BJ (cell line): ENCODE measurements around the gene TSPYL1. TPM values are rescaled to one million over a fixed set of nuclear protein-coding genes. Genes with fewer than 3 reads are reported as not detected.

ENCODE experiments used
- CTCF ChIA-PET: fragments of 350-600 bp; formaldehyde crosslinking; extraction: SDS; loops from one replicate; lab custom pipeline; 2021; ENCODE audit warnings: antibody characterized with exemption, inconsistent platforms; lab: Yijun Ruan, JAX
- POLR2A ChIA-PET: fragments of 300-600 bp; sonication (Branson Sonifier 250); formaldehyde crosslinking; extraction: SDS; loops from one replicate; lab custom pipeline; 2021; ENCODE audit warnings: antibody characterized with exemption; lab: Charles Lee
- DNase-seq: peaks from one replicate; pipeline ENCODE4 v3.0.0-alpha.2; 2011; ENCODE audit warnings: low read depth
- H3K27me3 ChIP-seq: 2 replicates; pipeline ENCODE4 v1.6.0; 2011; ENCODE audit warnings: low read length; ENCODE audit not compliant: control insufficient read depth, insufficient read depth
- H3K36me3 ChIP-seq: 2 replicates; pipeline ENCODE4 v1.5.1; 2011; ENCODE audit warnings: low read length; ENCODE audit not compliant: control insufficient read depth, insufficient read depth
- H3K4me3 ChIP-seq: 2 replicates; pipeline ENCODE4 v1.5.1; 2011; ENCODE audit warnings: low read depth, mild to moderate bottlenecking, control low read depth, low read length
- CTCF ChIP-seq: IDR thresholded peaks from 2 replicates; pipeline ENCODE4 v1.5.1; 2011; ENCODE audit warnings: low read depth, mild to moderate bottlenecking, control low read depth, inconsistent platforms, low read length, moderate library complexity; ENCODE audit not compliant: insufficient read depth
- polyA plus RNA-seq: library from polyadenylated mRNA; depleted of rRNA; stranded (reverse); fragments of >200 nt; gene quantifications from 2 replicates; pipeline ENCODE4 v1.2.3, GENCODE V29; 2011

The TSPYL1 gene
- polyA plus RNA-seq, 1 experiment = 31.9 TPM

DNA sequence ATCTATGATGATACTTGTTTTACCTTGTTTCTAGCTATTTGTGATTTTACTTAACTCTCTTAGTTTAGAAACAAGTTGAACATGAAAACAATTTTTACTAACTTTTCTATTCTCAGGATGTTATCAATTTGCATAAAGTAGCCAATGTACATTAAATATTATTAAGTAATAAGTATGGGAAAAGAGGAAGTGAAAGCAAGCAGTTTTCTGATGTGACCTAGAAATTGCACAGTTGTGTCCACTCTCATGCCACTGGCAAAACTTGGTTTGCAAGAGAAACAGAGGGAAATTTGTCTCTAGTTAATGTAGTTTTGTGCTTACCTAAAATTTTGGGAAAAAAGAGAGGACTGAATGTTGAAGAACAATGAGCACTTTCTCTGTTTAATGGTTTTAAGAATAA, 19.2 kb upstream of the TSPYL1 start:
- no peak for DNase-seq
- Histone ChIP-seq H3K27me3 (no peaks in the 10 kb centered on the region), H3K36me3 (no peaks in the 10 kb centered on the region), H3K4me3 (no peak overlapping the region)
- CTCF ChIA-PET = interaction anchor here (1.4 kb wide), 1 partner anchor 11 kb away, joined by 5 read pairs; no protein-coding TSS in a partner anchor
- TF ChIP-seq CTCF = no peak
- POLR2A ChIA-PET = no interaction called here

GRCh38 chr6:116298273-116298672, 18.5 kb upstream of the TSPYL1 start:
- CTCF ChIA-PET = interaction anchor here (1.3 to 1.4 kb wide), 2 partner anchors 10 to 30 kb away, joined by 3 to 5 read pairs; no protein-coding TSS in a partner anchor
- Histone ChIP-seq H3K27me3 (no peaks in the 10 kb centered on the region), H3K36me3 (no peaks in the 10 kb centered on the region), H3K4me3 (no peak overlapping the region)
- POLR2A ChIA-PET = no interaction called here
- no peak for TF ChIP-seq CTCF
- no peak for DNase-seq

DNA sequence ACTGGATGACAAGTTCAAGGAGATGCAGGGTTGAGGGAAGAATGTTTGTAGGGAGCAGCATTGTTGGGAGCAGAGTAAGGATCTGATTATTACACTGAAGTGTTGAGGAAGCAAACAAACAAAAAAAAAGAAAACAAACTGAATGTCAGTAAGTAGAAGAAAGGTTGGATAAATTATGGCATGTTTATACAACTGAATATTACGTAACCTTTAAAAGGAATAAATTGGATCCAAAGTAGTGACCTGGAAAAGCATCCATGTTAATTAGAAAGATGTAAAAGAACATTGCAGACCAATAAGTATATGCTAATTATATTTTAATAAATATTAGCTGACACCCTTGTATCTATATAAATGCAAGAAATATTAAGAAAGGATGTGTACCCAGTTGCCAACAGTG, 12.8 kb upstream of the TSPYL1 start:
- no peak for TF ChIP-seq CTCF
- Histone ChIP-seq H3K4me3 (no peak overlapping the region), H3K27me3 (no peaks in the 10 kb centered on the region), H3K36me3 (no peaks in the 10 kb centered on the region)
- ChIA-PET POLR2A (interaction anchor here (0.6 kb wide), 1 partner anchor 15 kb away, joined by 20 read pairs; no protein-coding TSS in a partner anchor), CTCF (interaction anchor here (1.5 kb wide), 1 partner anchor 69 kb away, joined by 3 read pairs; no protein-coding TSS in a partner anchor)
- DNase-seq = no peak

GRCh38 chr6:116291701-116292396, 12.1 kb upstream of the TSPYL1 start:
- no peak overlapping the region for H3K4me3 ChIP-seq
- H3K36me3 ChIP-seq = no peaks in the 10 kb centered on the region
- POLR2A ChIA-PET = interaction anchor here (0.6 kb wide), 1 partner anchor 14 kb away, joined by 20 read pairs; no protein-coding TSS in a partner anchor
- H3K27me3 ChIP-seq = no peaks in the 10 kb centered on the region
- TF ChIP-seq CTCF = no peak
- CTCF ChIA-PET = no interaction called here
- DNase-seq = no peak

- ChIA-PET POLR2A (no interaction called here), CTCF (interaction anchor here (0.6 to 2.2 kb wide), 3 partner anchors 111 to 246 kb away, joined by 3 to 5 read pairs (median 5); no protein-coding TSS in a partner anchor)
Observed at GRCh38 chr6:116290799-116291198, 11.1 kb upstream of the TSPYL1 start.

More at GRCh38 chr6:116290799-116291198, 11.1 kb upstream of the TSPYL1 start:
- H3K4me3 ChIP-seq = no peak overlapping the region
- no peak for TF ChIP-seq CTCF
- H3K36me3 ChIP-seq = no peaks in the 10 kb centered on the region
- no peak for DNase-seq
- no peaks in the 10 kb centered on the region for H3K27me3 ChIP-seq
